ENCODE data around the gene ATP11A.
A peak's percentile ranks its signal among the peaks of the same experiment; 100 is the strongest.
"Not testable (repeated sequence)": the region's sequence is repeated elsewhere in the genome, so short reads cannot be mapped to it uniquely, and the experiment has no call there.

Gene ATP11A

GRCh38 chr13:112671359-112671758 lies 18.5 kb upstream of the ATP11A start:
- no peak for DNase-seq

DNA sequence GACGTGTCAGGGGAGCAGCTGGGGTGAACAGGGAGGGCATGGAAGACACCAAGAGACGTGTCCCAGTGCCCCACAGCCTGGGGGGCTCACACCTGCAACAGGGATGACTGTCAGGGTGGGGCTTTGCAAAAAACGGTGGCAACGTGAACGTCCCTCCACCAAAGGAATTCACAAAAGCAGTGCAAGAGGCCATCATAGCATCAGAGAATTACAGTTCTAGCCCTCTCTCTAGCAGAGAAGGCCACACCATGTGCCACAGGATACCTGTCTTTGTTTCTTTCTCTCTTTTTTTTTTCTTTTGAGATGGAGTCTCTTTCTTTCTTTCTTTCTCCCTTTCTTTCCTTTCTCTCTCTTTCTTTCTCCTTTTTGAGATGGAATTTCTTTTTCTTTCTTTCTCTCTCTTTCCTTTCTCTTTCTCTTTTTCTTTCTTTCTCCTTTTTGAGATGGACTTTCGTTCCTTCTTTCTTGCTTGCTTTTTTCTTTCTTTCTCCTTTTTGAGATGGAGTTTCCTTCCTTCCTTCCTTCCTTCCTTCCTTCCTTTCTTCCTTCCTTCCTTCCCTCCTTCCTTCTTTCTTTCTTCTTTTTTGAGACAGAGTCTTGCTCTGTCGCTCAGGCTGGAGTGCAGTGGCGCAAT lies 17.1 kb upstream of the ATP11A start:
- no peak for DNase-seq

- DNase-seq = no peak
These were observed 15.1 kb upstream of the ATP11A start for GRCh38 chr13:112674412-112675365.

- DNase-seq = no peak
These were observed 14.5 kb upstream of the ATP11A start for GRCh38 chr13:112675366-112675756.

DNA sequence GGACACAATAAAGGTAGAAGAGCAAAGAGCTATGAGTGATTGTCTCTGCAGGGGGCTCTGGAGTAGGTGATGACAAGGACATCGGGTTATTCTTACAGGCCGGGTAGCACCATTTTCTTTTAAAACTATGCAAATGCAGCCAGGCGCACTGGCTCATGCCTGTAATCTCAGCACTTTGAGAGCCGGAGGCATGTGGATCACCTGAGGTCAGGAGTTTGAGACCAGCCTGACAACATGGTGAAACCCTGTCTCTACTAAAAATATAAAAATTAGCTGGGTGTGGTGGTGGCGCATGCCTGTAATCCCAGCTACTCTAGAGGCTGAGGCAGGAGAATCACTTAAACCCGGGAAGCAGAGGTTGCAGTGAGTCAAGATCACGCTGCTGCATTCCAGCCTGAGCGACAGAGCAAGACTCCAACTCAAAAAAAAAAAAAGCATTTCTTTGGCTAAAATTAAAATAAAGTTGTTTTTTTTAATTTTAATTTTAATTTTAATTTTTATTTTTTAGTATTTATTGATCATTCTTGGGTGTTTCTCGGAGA lies 12.3 kb upstream of the ATP11A start:
- not testable (repeated sequence) for DNase-seq

DNA sequence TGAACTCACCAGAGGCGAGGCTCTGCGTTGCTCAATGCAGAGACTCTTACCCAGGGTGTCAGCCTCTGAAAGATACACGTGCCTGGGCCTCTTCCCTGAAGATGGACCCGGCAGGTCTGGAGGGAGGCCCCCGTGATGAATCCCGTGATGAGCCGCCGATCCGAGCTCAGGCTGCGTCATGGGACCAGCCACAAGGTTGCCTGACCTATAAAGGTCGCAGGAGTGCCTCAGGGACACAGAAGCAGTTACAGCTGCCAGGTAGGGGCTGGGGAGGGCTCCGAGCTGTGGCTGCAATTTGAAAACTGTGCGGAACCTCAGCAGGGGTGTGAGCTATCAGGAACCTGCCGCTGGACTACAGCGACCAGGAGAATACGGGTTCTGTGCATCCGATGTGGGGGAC lies 10.5 kb upstream of the ATP11A start:
- DNase-seq = no peak

GRCh38 chr13:112679932-112680677 lies 9.7 kb upstream of the ATP11A start:
- no peak for DNase-seq

- DNase-seq = no peak
These were observed 9.0 kb upstream of the ATP11A start for GRCh38 chr13:112680741-112681360.

- no peak for DNase-seq
These were observed 6.3 kb upstream of the ATP11A start for GRCh38 chr13:112683581-112683980.

- no peak for DNase-seq
These were observed 5.6 kb upstream of the ATP11A start for GRCh38 chr13:112684071-112684845.

DNA sequence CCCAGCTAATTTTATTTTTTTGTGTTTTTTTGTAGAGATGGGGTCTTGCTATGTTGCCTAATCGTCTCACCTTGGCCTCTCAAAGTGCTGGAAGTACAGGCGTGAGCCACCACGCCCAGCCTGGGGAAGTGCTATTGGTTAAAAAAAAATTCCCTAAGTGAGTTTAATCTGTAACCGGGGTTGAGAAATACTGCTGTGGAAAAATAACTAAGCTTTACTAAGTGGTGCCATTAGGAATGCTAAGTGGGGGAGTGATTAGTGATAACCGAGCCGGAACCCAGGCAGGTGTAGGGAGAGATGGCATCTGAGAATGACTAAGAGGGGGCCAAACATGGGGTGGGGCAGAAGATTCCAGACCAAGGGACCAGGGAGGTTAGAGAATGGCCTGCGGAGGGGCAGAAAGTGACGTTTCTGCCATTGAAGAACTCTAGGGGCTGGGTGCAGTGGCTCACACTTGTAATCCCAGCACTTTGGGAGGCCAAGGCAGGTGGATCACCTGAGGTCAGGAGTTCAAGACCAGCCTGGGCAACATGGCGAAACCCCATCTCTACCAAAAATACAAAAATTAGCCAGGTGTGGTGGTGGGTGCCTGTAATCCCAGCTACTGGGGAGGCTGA lies 4.5 kb upstream of the ATP11A start:
- not testable (repeated sequence) for DNase-seq

GRCh38 chr13:112685896-112686295 lies 3.9 kb upstream of the ATP11A start:
- DNase-seq = peak; percentile 43

- DNase-seq = no peak
These were observed 3.5 kb upstream of the ATP11A start for GRCh38 chr13:112686364-112686763.

DNA sequence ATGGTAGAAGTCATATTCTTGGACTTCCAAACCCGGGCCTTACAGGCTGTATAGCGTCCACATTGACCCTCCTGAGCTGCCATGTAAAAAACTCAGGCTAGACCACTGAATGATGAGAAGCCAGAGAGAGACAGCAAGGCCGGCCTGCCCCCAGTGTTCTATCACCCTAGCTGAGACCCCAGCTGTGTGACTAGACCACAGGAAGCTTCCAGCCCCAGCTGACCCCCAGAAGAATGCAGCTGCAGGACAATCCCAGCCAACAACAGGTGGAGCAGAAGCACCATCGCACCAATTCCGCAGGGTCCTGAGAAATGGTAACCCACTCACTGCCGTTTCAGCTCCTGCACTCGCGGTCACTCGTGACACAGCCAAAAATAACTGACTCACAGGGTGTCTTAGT lies 2.9 kb upstream of the ATP11A start:
- no peak for DNase-seq

DNA sequence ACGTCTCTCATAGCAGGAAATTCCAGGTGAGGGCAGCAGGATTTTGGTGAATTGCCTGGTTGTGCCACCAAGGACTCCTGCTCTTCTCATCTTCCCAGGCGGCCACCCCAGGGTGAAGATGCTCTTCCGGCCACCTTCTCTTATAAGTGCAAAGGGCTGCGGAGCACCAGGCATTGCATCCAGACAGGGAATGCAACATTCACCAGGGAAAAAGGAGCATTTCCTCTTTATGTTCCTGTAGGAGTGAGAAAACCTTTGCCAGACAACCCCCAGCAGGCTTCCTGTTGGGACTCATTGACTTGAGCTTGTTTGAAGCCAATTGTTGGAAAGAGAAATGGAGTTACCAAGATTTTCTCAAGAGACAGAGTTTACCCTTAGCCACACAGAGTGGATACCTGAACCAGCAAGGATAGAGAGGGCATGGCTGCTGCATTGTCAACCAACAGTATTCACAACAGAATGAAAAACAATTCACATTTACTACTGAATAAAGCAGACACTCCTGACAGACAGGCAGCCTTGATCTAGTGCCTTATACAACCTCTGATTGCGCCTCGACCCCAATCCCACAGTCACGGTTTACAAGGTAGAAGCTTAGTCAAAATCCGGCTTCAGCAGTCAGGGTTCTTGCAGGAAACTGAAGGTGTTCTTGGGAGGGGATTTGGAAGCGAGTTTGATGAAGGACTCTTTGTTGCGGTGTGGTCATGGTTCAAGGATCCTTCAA lies 1.8 kb upstream of the ATP11A start:
- DNase-seq = no peak

DNA sequence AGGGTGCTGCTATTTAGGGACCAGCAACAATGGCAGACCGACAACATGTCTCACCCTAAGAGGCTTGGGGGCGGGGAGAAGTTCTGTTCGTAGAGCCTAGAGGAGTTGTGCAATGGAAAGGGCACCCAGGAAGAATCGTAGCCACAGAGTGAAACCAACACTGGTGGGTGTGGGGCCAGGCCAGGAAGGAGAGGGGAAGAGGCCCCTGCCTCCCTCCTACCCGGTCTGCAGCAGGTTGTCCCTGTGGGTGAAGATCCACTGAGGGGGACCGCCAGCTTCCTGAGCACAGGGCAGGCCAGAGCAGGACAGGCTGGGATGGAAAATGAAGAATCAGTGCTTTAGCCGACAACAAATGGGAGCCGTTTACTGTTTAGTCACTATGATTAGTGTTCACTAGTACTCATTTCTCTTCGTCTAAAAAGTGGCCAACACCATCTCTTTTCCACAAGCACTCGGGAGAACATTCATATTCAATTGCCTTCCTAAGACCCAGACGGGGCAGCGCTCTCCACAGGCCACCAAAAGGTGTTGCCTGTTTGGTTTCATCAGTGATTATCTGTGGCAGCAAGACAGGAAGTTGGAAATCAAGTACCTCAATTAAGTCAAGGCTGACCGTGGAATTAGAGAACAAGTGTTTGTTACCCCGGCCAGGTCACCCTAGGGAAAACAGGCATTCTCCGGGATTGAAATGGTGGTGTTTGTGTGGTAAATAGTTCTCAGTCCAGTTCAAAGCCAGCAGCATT lies 1.1 kb upstream of the ATP11A start:
- no peak for DNase-seq

DNA sequence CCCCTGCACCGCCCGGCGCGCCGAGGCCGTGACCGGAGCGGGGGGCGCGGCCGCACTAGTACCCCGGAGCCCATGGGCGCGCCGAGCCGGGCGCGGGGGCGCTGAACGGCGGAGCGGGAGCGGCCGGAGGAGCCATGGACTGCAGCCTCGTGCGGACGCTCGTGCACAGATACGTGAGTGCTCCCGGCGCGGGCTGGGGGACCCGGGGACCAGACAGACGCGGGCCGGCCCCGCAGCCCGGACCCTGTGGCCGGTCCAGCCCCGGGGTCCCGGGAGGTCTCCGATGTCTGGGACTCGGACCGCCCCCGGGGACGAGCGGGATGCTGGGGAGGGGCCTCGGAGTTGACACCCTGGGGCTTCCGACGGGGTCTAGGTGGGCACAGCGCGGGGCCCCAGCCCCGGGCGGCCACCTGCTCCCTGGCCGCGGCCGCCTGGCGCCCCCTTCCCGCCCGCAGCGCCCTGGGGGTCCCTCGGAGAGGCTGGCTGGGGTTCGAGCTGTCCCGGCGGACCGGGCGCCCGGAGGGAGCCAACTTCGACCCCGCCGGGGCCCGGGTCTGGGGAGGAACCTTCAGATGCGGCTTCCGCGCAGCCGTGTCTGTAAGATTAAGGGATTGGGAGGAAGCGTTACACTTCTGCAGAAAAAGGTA lies 568 bp downstream of the ATP11A start:
- no peak for DNase-seq

DNA sequence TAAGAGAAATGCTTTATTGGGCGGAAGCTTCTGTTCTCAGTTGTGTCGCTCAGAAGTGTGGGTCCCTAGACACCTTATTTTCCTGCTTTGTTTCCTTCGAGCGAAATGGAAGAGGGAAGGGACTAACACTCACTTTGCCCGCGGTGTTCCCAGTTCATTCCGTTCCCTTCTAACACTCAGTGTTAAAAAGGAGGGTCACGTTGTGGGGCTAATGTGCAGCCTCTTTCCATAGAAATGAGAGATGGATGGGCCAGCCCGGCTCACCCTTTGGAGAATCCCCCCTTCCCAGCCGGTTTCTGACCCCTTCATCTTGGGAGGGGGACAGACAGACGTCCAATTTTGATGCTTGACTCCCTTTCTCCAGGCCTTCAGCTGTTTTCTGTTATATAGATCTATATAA lies 2.3 kb downstream of the ATP11A start:
- DNase-seq = no peak

- no peak for DNase-seq
These were observed 2.7 kb downstream of the ATP11A start for GRCh38 chr13:112692586-112692985.

Data from NCI-H2029 (cell line).